Lower leg skin (tissue), 4 donors: ENCODE measurements around the gene SCAMP5. TPM values are rescaled to one million over a fixed set of nuclear protein-coding genes. Genes with fewer than 3 reads are reported as not detected.

ENCODE experiments used
- DNase-seq, 2 donors: peaks; one replicate each; pipeline ENCODE4 v3.0.0-alpha.2; 2019; ENCODE audit warnings: low spot score in 2 of 2
- H3K4me3 ChIP-seq: fragments of 200-600 bp; sonication (generic); 2 replicates; pipeline ENCODE4 v1.5.1; 2017; ENCODE audit warnings: mild to moderate bottlenecking, low read depth; ENCODE audit not compliant: poor library complexity, severe bottlenecking
- POLR2A ChIP-seq, 2 donors: fragments of 450-650 bp; IDR thresholded peaks; one replicate each; pipeline ENCODE4 v1.6.1; 2016 to 2017; ENCODE audit warnings: antibody characterized with exemption in 2 of 2, mild to moderate bottlenecking in 1 of 2, moderate library complexity in 1 of 2
- WGBS, 2 donors: methylation state at CpG; one replicate each; pipeline ENCODE4 v1.1.5; 2018; 5-methylcytosine and 5-hydroxymethylcytosine counted together
- intact Hi-C: fragments of 100-400 bp; cut with DNase I; formaldehyde crosslinking; loops from one replicate; pipeline ENCODE4 v1.15.0; 2023; ENCODE audit warnings: low total_unique reads
- total RNA-seq, 4 donors: library from RNA; depleted of rRNA; stranded (reverse); fragments of >200 nt; gene quantifications; one replicate each; pipeline ENCODE4 v1.1.0, GENCODE V29; 2016
- TF ChIP-seq, protein P1 (sequence below), 3 donors: fragments of 450-650 bp; IDR thresholded peaks; one replicate each; pipeline ENCODE4 v1.5.1; 2016; ENCODE audit warnings: antibody characterized with exemption in 3 of 3, mild to moderate bottlenecking in 3 of 3, moderate library complexity in 2 of 3

SCAMP5 gene
- total RNA-seq, 4 donors from 2014 or later = 0.46 to 5.4 (median 1.2) TPM

DNA sequence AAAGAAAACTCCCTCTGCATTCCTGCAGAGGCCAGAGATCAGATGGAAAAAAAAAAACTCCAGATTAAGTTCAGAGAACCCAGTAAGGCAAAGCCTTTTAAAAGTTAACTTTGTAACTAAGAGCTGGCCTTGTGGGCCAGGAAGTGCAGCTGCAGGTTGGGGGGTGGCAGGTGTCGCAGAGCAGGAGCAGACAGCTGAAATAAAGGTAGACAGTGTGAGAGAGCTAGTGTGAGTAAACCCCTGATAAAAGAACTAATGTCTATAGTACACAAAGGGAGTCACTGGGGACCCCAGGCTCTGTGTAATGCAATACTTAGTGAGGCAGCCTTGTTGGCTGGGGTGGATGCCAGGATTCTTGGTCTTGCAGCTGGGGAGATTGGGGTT lies 70.1 kb downstream of the SCAMP5 start:
- intact Hi-C loops = no loop called here
- no peak for TF ChIP-seq POLR2A (IDR thresholded peaks at IDR 0.05)
- TF ChIP-seq, protein P1, sequence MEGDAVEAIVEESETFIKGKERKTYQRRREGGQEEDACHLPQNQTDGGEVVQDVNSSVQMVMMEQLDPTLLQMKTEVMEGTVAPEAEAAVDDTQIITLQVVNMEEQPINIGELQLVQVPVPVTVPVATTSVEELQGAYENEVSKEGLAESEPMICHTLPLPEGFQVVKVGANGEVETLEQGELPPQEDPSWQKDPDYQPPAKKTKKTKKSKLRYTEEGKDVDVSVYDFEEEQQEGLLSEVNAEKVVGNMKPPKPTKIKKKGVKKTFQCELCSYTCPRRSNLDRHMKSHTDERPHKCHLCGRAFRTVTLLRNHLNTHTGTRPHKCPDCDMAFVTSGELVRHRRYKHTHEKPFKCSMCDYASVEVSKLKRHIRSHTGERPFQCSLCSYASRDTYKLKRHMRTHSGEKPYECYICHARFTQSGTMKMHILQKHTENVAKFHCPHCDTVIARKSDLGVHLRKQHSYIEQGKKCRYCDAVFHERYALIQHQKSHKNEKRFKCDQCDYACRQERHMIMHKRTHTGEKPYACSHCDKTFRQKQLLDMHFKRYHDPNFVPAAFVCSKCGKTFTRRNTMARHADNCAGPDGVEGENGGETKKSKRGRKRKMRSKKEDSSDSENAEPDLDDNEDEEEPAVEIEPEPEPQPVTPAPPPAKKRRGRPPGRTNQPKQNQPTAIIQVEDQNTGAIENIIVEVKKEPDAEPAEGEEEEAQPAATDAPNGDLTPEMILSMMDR (IDR thresholded peaks at IDR 0.05) = no peak
- 76 to 88% methylated on average over 1 of the region's 1 CpG for WGBS, 2 donors
- no peak overlapping the region for H3K4me3 ChIP-seq
- peak in 1 of 2 donors; percentile 77 for DNase-seq

DNA sequence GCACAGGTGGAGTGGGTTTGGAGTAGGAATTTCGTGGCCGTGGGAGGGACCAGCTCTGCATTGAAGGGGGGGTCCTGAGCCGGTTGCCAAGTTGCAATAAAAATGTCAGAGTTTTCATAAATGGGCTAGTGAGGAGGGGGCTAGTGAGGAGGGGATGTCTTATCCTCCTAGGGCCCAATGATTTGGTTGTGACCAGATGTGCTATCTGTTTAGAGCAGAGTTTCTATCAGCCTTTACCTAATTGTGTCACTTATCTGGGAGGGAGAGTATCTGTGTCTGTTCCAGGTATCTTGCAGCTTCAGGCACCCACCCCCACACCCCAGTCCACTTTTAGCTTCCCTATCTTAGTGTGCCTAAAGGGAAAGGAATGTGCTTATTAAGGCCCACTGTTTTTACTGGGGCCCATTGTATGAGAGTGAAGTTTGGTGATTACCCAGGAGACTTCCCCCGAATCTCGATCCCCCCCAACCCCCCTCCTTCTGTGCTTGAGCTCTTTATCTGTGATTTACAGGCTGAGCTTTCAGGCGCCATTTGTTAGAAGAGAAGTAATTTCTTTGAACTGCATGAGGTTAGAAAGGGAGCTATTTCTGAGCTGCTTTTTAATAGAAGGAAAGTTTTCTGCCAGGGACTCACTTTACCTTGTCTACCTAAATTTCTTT lies 70.6 kb downstream of the SCAMP5 start:
- intact Hi-C loops = no loop called here
- WGBS, 2 donors = 56 to 58% methylated on average over 6 of the region's 6 CpGs
- DNase-seq = no peak
- TF ChIP-seq POLR2A (IDR thresholded peaks at IDR 0.05) = no peak
- TF ChIP-seq, protein P1 (IDR thresholded peaks at IDR 0.05) = no peak
- no peak overlapping the region for H3K4me3 ChIP-seq

DNA sequence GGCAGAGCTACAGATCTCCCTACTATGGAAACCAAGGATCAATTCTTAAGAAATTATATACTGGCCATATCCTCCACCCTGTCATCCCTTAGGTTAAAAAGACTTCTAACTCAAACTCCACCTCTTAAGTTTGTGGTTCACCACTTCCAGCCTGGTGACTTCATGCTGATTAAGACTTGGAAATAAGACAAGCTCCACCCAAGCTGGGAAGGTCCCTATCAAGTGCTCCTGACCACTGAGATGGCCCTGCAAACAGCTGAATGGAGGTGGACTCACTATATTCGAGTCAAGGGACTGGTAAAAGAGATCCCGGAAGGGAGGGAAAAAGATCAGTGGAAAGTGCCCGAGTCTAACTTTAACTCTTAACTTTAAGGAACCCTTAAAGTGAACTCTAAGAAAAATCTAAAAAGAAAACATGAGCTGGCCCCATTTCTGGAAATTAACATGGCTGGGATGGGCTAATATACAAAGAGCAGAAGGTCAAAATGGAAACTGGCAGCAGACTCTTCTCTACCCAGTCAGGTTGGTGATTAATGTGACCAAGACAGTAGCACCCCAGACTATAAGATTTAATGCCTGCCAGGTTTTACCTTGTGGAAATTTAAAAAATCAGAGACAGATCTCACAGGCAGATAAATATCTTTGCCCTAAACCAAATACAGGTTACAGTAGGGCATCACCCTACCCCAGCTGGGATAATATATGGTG lies 71.9 kb downstream of the SCAMP5 start:
- 53 to 57% methylated on average over 3 of the region's 3 CpGs for WGBS, 2 donors
- DNase-seq = peak in 1 of 2 donors; percentile 40
- intact Hi-C loops = no loop called here
- no peak overlapping the region for H3K4me3 ChIP-seq
- TF ChIP-seq, protein P1 (IDR thresholded peaks at IDR 0.05) = no peak

DNA sequence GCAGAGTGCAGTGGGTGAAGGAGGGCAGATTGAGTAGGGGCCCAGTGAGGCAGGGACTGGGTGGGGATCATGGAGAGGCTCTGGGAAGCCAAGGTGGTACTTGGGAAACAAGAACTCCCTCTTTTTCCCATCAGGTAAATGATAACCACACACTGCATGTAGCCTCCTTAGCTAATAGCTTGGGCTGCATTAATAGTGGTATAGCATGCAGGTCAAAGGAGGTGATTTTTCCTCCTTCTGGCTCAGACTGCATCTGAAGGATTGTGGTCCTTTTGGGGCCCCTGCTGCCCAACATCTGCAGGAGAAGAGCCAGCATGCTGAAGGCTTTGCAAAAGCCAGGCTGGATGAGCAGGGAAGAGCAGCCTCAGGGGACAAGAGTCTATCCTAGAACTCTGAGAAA lies 73.4 kb downstream of the SCAMP5 start:
- intact Hi-C loops = no loop called here
- DNase-seq = no peak
- H3K4me3 ChIP-seq = no peak overlapping the region
- TF ChIP-seq POLR2A (IDR thresholded peaks at IDR 0.05) = no peak
- TF ChIP-seq, protein P1 (IDR thresholded peaks at IDR 0.05) = no peak

DNA sequence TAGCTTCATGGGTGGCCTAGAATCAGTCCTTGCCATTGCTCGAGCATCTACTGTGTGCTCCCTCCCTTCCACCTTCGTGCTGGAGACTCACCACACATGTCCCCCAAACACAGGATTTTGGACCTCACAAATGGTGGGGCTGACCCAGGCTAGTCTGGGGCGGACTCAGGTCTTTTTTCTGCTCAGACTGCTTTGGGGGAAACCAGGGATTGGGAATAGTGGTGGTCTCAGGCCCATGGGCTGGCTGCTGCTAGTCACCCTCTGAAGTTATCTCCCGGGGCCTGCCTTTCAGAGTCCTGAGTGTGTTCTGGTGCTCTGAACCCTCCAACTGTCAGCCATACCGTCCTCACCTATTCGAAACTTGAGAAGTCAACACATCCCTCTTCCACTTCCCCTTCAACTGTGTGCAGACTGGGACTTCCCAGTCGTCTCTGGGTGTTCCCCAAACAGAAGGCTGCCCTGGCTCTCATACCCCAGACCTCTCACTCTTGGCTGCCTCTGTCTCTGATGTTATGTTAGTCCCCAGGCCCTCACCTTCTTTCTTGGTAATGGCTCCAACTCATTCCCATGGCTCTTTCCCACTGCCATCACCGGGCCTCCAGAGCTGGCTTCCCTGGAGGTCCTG lies 74.0 kb downstream of the SCAMP5 start:
- intact Hi-C loops = no loop called here
- 84% methylated on average over 8 of the region's 8 CpGs for WGBS, 2 donors
- DNase-seq = peak in 1 of 2 donors; percentile 68
- TF ChIP-seq, protein P1 (IDR thresholded peaks at IDR 0.05) = no peak
- TF ChIP-seq POLR2A (IDR thresholded peaks at IDR 0.05) = no peak
- no peak overlapping the region for H3K4me3 ChIP-seq
